Caco-2 (cell line): Measurements from ENCODE around the gene TSPAN14. TPM values are rescaled to one million over a fixed set of nuclear protein-coding genes. Genes with fewer than 3 reads are reported as not detected.

Experiments
- BruUV-seq: library from RNA; stranded (reverse); fragments of 400-500 nt; replicated peaks from 2 replicates; lab custom pipeline; 2021; lab: Mats Ljungman, UMichigan
- CTCF ChIA-PET: fragments of 300-600 bp; sonication (Branson Sonifier 250); formaldehyde crosslinking; loops from one replicate; lab custom pipeline; 2022; ENCODE audit warnings: antibody characterized with exemption; lab: Charles Lee
- POLR2A ChIA-PET: fragments of 300-600 bp; sonication (Branson Sonifier 250); formaldehyde crosslinking; loops from one replicate; lab custom pipeline; 2022; ENCODE audit warnings: antibody characterized with exemption; lab: Charles Lee
- DNase-seq, 2 experiments: peaks; one replicate each; pipeline versions ENCODE4 v3.0.0 to v3.0.0-alpha.2; 2020 to 2022
- H3K27me3 ChIP-seq: replicated peaks from 2 replicates; pipeline ENCODE4 v1.6.0; 2011; ENCODE audit warnings: low read length; ENCODE audit not compliant: control insufficient read depth, insufficient read depth
- H3K36me3 ChIP-seq: 2 replicates; pipeline ENCODE4 v1.5.1; 2011; ENCODE audit warnings: low read length; ENCODE audit not compliant: control insufficient read depth, insufficient read depth
- H3K4me1 ChIP-seq: fragments of 250-450 bp; sonication (Bioruptor Pico); 2 replicates; pipeline ENCODE4 v1.5.1; 2020; ENCODE audit warnings: mild to moderate bottlenecking
- H3K4me3 ChIP-seq: 2 replicates; pipeline ENCODE4 v1.5.1; 2011; ENCODE audit warnings: low read depth, mild to moderate bottlenecking, control low read depth, low read length
- H3K9me3 ChIP-seq: fragments of 250-450 bp; sonication (Bioruptor Pico); 2 replicates; pipeline ENCODE4 v1.5.1; 2020; ENCODE audit warnings: mild to moderate bottlenecking, moderate library complexity
- H3K27ac Mint-ChIP-seq: one replicate; pipeline ENCODE4 v1.8.0; 2022; ENCODE audit warnings: mixed read lengths; ENCODE audit not compliant: unreplicated experiment
- H3K27me3 Mint-ChIP-seq: one replicate; pipeline ENCODE4 v1.8.0; 2022; ENCODE audit warnings: mixed read lengths; ENCODE audit not compliant: insufficient read depth, unreplicated experiment
- H3K36me3 Mint-ChIP-seq: one replicate; pipeline ENCODE4 v1.8.0; 2022; ENCODE audit warnings: mild to moderate bottlenecking, mixed read lengths; ENCODE audit not compliant: insufficient read depth, unreplicated experiment
- H3K4me1 Mint-ChIP-seq: one replicate; pipeline ENCODE4 v1.8.0; 2022; ENCODE audit warnings: low read depth, mixed read lengths; ENCODE audit not compliant: unreplicated experiment
- H3K4me3 Mint-ChIP-seq: one replicate; pipeline ENCODE4 v1.8.0; 2022; ENCODE audit warnings: mild to moderate bottlenecking, moderate library complexity, mixed read lengths; ENCODE audit not compliant: unreplicated experiment
- H3K9me3 Mint-ChIP-seq: one replicate; pipeline ENCODE4 v1.8.0; 2022; ENCODE audit warnings: mixed read lengths; ENCODE audit not compliant: unreplicated experiment
- CTCF ChIP-seq, 2 experiments: fragments of 200-600 bp in 1 of 2; IDR thresholded peaks; 1 replicate in 1 of 2; 2 replicates in 1 of 2; pipeline versions ENCODE4 v1.5.1 to v1.8.0; 2011 to 2022; ENCODE audit warnings: antibody characterized with exemption in 1 of 2, control low read depth in 1 of 2, inconsistent platforms in 1 of 2, low read depth in 1 of 2, low read length in 1 of 2, mild to moderate bottlenecking in 1 of 2, moderate library complexity in 1 of 2; ENCODE audit not compliant: insufficient read depth in 1 of 2, severe bottlenecking in 1 of 2, unreplicated experiment in 1 of 2
- intact Hi-C: fragments of 100-400 bp; cut with micrococcal nuclease; formaldehyde crosslinking; loops from one replicate; pipeline ENCODE4 v1.10.0; 2022; ENCODE audit not compliant: unreplicated experiment
- total RNA-seq: library from RNA; stranded (reverse); gene quantifications from 2 replicates; pipeline ENCODE4 v1.2.3, GENCODE V29; 2022

TSPAN14 gene
- total RNA-seq, 1 experiment from 2014 or later: 140 TPM

- H3K36me3 ChIP-seq: no peaks in the 10 kb centered on the region
- H3K9me3 ChIP-seq: no peaks in the 10 kb centered on the region
- H3K27ac Mint-ChIP-seq: peak overlapping the region; percentile 93
- no peaks in the 10 kb centered on the region for H3K4me1 Mint-ChIP-seq
- H3K4me1 ChIP-seq: peaks cover 4% of the 10 kb centered on the region; the same call in 1 of the 2 replicates
- no TSS peak for BruUV-seq
- H3K27me3 ChIP-seq: no peaks in the 10 kb centered on the region
- H3K36me3 Mint-ChIP-seq: peaks cover 11% of the 10 kb centered on the region
- H3K4me3 ChIP-seq: peak overlapping the region; percentile 63
- H3K9me3 Mint-ChIP-seq: no peaks in the 10 kb centered on the region
- H3K4me3 Mint-ChIP-seq: peak overlapping the region; percentile 81
- CTCF ChIA-PET: interaction anchor here (0.6 to 1.3 kb wide), 2 partner anchors 37 to 92 kb away, joined by 5 read pairs; no protein-coding TSS in a partner anchor
- no peaks in the 10 kb centered on the region for H3K27me3 Mint-ChIP-seq
- TF ChIP-seq CTCF (IDR thresholded peaks at IDR 0.05; ENCODE audit: insufficient read depth in 1 of 2, low read depth in 1 of 2, low read length in 1 of 2, severe bottlenecking in 1 of 2, unreplicated experiment in 1 of 2): peak in 1 of 2 experiments; percentile 11
- POLR2A ChIA-PET: no interaction called here
- intact Hi-C loops: loop anchor here (1.0 kb wide), 2 partner anchors 12 to 126 kb away; no protein-coding TSS in a partner anchor
- DNase-seq: no peak
Measured at GRCh38 chr10:80536361-80536835, 82.3 kb downstream of the TSPAN14 start.

GRCh38 chr10:80537086-80537735 lies 83.1 kb downstream of the TSPAN14 start:
- CTCF ChIA-PET: interaction anchor here (0.6 to 1.3 kb wide), 2 partner anchors 15 to 93 kb away, joined by 3 to 5 read pairs; no protein-coding TSS in a partner anchor
- Mint-ChIP-seq H3K4me1 (no peaks in the 10 kb centered on the region), H3K4me3 (peak overlapping the region; percentile 81), H3K36me3 (peaks cover 11% of the 10 kb centered on the region), H3K9me3 (no peaks in the 10 kb centered on the region), H3K27ac (no peak overlapping the region), H3K27me3 (no peaks in the 10 kb centered on the region)
- no peak for DNase-seq
- Histone ChIP-seq H3K9me3 (no peaks in the 10 kb centered on the region), H3K4me1 (peaks cover 4% of the 10 kb centered on the region; the same call in 1 of the 2 replicates), H3K4me3 (no peak overlapping the region), H3K27me3 (no peaks in the 10 kb centered on the region), H3K36me3 (no peaks in the 10 kb centered on the region)
- intact Hi-C loops: no loop called here
- POLR2A ChIA-PET: no interaction called here
- BruUV-seq: TSS peak; percentile 56
- TF ChIP-seq CTCF (IDR thresholded peaks at IDR 0.05; ENCODE audit: insufficient read depth in 1 of 2, low read depth in 1 of 2, low read length in 1 of 2, severe bottlenecking in 1 of 2, unreplicated experiment in 1 of 2): no peak

- H3K4me3 ChIP-seq: no peak within 1 kb of the TSS
- H3K4me3 Mint-ChIP-seq: peak within 1 kb of the TSS; percentile 81
- no peaks in the 10 kb centered on the region for H3K36me3 ChIP-seq
- ChIA-PET CTCF (no interaction called here), POLR2A (no interaction called here)
- no peak for DNase-seq
- H3K36me3 Mint-ChIP-seq: peaks cover 11% of the 10 kb centered on the region
- no peaks in the 10 kb centered on the region for H3K27me3 Mint-ChIP-seq
- H3K4me1 Mint-ChIP-seq: no peaks in the 10 kb centered on the region
- intact Hi-C loops: no loop called here
- H3K9me3 Mint-ChIP-seq: no peaks in the 10 kb centered on the region
- no peak within 1 kb of the TSS for H3K27ac Mint-ChIP-seq
- no peaks in the 10 kb centered on the region for H3K9me3 ChIP-seq
- no peak for TF ChIP-seq CTCF (IDR thresholded peaks at IDR 0.05; ENCODE audit: insufficient read depth in 1 of 2, low read depth in 1 of 2, low read length in 1 of 2, severe bottlenecking in 1 of 2, unreplicated experiment in 1 of 2)
- H3K27me3 ChIP-seq: no peaks in the 10 kb centered on the region
- peaks cover 4% of the 10 kb centered on the region; the same call in 1 of the 2 replicates for H3K4me1 ChIP-seq
- no TSS peak for BruUV-seq
Measured at GRCh38 chr10:80537736-80538480, 83.8 kb downstream of the TSPAN14 start, which contains the start of gene SH2D4B. Gene SH2D4B (plus strand): TSS chr10:80537902. CDS start chr10:80538332, 430 bp downstream.
